ENCODE measurements around the gene RYR3. TPM values are rescaled to one million over a fixed set of nuclear protein-coding genes. Genes with fewer than 3 reads are reported as not detected.

Gene RYR3
- total RNA-seq, 1 experiment from 2014 or later = not detected

DNA sequence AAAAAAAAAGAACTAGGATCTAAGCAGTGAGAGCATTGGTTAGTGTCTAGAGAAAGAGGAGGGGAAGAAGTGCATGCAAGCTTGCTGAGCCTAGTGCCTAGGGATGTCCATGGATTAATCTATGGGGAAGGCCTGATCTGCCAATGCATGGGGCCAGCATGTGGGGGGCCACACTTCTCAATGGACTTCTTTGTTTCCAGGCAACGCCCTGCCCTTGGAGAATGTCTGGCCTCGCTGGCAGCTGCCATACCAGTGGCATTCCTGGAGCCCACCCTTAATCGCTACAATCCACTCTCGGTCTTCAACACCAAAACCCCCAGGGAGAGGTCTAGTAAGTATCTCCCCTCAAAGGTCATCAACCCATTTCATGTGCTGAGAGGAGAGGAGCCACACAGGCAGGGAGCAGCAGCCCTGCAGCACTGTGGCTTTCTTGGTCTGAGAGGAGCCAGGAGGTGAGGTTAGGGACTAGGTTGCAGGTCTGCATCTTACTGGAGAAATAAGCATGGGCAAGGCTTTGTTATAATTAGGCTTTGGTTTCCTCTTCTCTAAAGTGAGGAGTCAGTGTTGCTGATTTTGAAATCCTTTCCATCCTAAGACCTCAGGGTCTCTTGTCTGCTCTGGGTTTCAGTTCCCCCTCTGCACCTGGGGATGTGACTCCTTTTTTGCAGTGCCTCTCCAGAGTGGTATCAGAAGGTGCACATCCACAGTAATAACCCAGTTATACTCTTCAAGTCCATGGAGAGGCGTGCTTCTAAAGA lies 469.4 kb downstream of the RYR3 start:
- no peaks in the 10 kb centered on the region for H3K9me3 ChIP-seq (ENCODE audit: low read length)
- H3K79me2 ChIP-seq (ENCODE audit: low read length) = no peaks in the 10 kb centered on the region
- TF ChIP-seq, protein P1, sequence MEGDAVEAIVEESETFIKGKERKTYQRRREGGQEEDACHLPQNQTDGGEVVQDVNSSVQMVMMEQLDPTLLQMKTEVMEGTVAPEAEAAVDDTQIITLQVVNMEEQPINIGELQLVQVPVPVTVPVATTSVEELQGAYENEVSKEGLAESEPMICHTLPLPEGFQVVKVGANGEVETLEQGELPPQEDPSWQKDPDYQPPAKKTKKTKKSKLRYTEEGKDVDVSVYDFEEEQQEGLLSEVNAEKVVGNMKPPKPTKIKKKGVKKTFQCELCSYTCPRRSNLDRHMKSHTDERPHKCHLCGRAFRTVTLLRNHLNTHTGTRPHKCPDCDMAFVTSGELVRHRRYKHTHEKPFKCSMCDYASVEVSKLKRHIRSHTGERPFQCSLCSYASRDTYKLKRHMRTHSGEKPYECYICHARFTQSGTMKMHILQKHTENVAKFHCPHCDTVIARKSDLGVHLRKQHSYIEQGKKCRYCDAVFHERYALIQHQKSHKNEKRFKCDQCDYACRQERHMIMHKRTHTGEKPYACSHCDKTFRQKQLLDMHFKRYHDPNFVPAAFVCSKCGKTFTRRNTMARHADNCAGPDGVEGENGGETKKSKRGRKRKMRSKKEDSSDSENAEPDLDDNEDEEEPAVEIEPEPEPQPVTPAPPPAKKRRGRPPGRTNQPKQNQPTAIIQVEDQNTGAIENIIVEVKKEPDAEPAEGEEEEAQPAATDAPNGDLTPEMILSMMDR (conservative IDR thresholded peaks at IDR 0.05; ENCODE audit: low read depth, low read length) = no peak
- TF ChIP-seq EZH2 (IDR thresholded peaks at IDR 0.05; ENCODE audit: low read length, unreplicated experiment) = no peak
- peaks cover 84% of the 10 kb centered on the region for H3K27me3 ChIP-seq (ENCODE audit: low read length)
- no TSS peak for BruUV-seq (replicated peaks)
- no peak for ATAC-seq
- POLR2A ChIA-PET (ENCODE audit: unreplicated experiment) = no interaction called here
- no peak overlapping the region for H3K9ac ChIP-seq (ENCODE audit: low read length)
- intact Hi-C loops (cut with micrococcal nuclease) = no loop called here
- DNase-seq = no peak
- no peaks in the 10 kb centered on the region for H4K20me1 ChIP-seq (ENCODE audit: low read length)
- no peaks in the 10 kb centered on the region for H3K9me2 ChIP-seq (replicated peaks; ENCODE audit: low read length)
- H3K4me2 ChIP-seq (ENCODE audit: low read length) = no peak overlapping the region
- no peak overlapping the region for H3K4me3 ChIP-seq (ENCODE audit: low read length)
- no peaks in the 10 kb centered on the region for H3K4me1 ChIP-seq (ENCODE audit: insufficient read depth, low read length)
- no peak overlapping the region for H2AFZ ChIP-seq (ENCODE audit: low read length)
- CTCF ChIA-PET = no interaction called here
- H3K36me3 ChIP-seq (ENCODE audit: low read depth, low read length) = no peaks in the 10 kb centered on the region
- no peaks in the 10 kb centered on the region for H3F3A ChIP-seq (ENCODE audit: low read length, unreplicated experiment)
- H3K27ac ChIP-seq (ENCODE audit: low read length) = no peak overlapping the region

DNA sequence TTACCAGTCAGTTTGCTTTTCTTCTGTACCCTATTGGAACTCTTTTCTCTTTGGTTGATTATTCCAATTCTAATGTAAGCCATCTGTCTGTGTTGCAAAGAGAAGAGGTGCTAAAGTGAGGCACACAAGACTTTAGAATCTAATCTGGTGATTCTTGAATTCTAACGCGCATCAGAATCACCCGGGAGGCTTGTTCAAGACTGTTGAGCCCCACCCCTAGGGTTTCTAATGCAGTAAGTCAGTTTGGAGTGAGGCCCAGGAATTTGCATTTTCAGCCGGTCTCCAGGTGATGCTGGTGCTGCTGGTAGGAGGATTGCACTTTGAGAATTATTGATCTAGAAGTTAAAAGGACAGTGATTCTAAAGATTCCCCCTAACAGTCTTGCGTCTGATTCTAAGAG lies 472.2 kb downstream of the RYR3 start:
- Histone ChIP-seq H3F3A (ENCODE audit: low read length, unreplicated experiment) (no peaks in the 10 kb centered on the region), H3K79me2 (ENCODE audit: low read length) (no peaks in the 10 kb centered on the region), H3K27me3 (ENCODE audit: low read length) (peaks cover 87% of the 10 kb centered on the region), H3K4me3 (ENCODE audit: low read length) (no peak overlapping the region), H3K4me1 (ENCODE audit: insufficient read depth, low read length) (no peaks in the 10 kb centered on the region), H3K9ac (ENCODE audit: low read length) (no peak overlapping the region), H2AFZ (ENCODE audit: low read length) (no peak overlapping the region), H3K4me2 (ENCODE audit: low read length) (no peak overlapping the region), H3K9me2 (replicated peaks; ENCODE audit: low read length) (no peaks in the 10 kb centered on the region), H4K20me1 (ENCODE audit: low read length) (no peaks in the 10 kb centered on the region), H3K9me3 (ENCODE audit: low read length) (no peaks in the 10 kb centered on the region), H3K36me3 (ENCODE audit: low read depth, low read length) (no peaks in the 10 kb centered on the region), H3K27ac (ENCODE audit: low read length) (no peak overlapping the region)
- no TSS peak for BruUV-seq (replicated peaks)
- DNase-seq (no peak), ATAC-seq (no peak)
- ChIA-PET CTCF (no interaction called here), POLR2A (ENCODE audit: unreplicated experiment) (no interaction called here)
- no peak for TF ChIP-seq EZH2 (IDR thresholded peaks at IDR 0.05; ENCODE audit: low read length, unreplicated experiment)
- TF ChIP-seq, protein P1 (conservative IDR thresholded peaks at IDR 0.05; ENCODE audit: low read depth, low read length) = no peak
- TF ChIP-seq EZH2phosphoT487 (IDR thresholded peaks at IDR 0.05; ENCODE audit: borderline replicate concordance, low read length) = no peak
- intact Hi-C loops (cut with micrococcal nuclease) = no loop called here

DNA sequence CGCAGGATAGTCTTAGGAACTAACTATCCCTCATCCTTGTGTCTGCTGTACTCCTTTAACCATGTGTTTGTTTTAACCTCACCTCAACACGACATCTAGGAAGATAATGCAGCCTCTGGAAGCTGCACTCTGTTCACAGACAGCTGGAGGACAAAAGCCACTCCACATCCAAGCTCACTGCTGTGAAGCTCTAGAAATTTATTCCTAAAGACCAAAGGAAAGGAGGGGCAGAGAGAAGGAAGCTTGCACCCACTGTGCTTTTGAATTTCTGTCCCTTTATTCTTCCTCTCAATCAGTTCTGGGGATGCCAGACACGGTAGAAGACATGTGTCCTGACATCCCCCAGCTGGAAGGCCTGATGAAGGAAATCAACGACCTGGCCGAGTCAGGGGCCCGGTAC lies 474.6 kb downstream of the RYR3 start:
- Histone ChIP-seq H3K4me2 (ENCODE audit: low read length) (no peak overlapping the region), H3K4me3 (ENCODE audit: low read length) (no peak overlapping the region), H3K36me3 (ENCODE audit: low read depth, low read length) (no peaks in the 10 kb centered on the region), H3K4me1 (ENCODE audit: insufficient read depth, low read length) (no peaks in the 10 kb centered on the region), H3F3A (ENCODE audit: low read length, unreplicated experiment) (no peaks in the 10 kb centered on the region), H3K27me3 (ENCODE audit: low read length) (peaks cover 90% of the 10 kb centered on the region), H3K79me2 (ENCODE audit: low read length) (no peaks in the 10 kb centered on the region), H4K20me1 (ENCODE audit: low read length) (no peaks in the 10 kb centered on the region), H3K27ac (ENCODE audit: low read length) (no peak overlapping the region), H3K9me3 (ENCODE audit: low read length) (no peaks in the 10 kb centered on the region), H3K9me2 (replicated peaks; ENCODE audit: low read length) (no peaks in the 10 kb centered on the region), H2AFZ (ENCODE audit: low read length) (no peak overlapping the region), H3K9ac (ENCODE audit: low read length) (no peak overlapping the region)
- intact Hi-C loops (cut with micrococcal nuclease) = no loop called here
- ChIA-PET POLR2A (ENCODE audit: unreplicated experiment) (no interaction called here), CTCF (no interaction called here)
- no peak for ATAC-seq
- no peak for DNase-seq
- BruUV-seq (replicated peaks) = no TSS peak
- TF ChIP-seq EZH2phosphoT487 (IDR thresholded peaks at IDR 0.05; ENCODE audit: borderline replicate concordance, low read length) (no peak), EZH2 (IDR thresholded peaks at IDR 0.05; ENCODE audit: low read length, unreplicated experiment) (no peak)
- TF ChIP-seq, protein P1 (conservative IDR thresholded peaks at IDR 0.05; ENCODE audit: low read depth, low read length) = no peak
